ENCODE measurements around the gene PRDX2.

DNA sequence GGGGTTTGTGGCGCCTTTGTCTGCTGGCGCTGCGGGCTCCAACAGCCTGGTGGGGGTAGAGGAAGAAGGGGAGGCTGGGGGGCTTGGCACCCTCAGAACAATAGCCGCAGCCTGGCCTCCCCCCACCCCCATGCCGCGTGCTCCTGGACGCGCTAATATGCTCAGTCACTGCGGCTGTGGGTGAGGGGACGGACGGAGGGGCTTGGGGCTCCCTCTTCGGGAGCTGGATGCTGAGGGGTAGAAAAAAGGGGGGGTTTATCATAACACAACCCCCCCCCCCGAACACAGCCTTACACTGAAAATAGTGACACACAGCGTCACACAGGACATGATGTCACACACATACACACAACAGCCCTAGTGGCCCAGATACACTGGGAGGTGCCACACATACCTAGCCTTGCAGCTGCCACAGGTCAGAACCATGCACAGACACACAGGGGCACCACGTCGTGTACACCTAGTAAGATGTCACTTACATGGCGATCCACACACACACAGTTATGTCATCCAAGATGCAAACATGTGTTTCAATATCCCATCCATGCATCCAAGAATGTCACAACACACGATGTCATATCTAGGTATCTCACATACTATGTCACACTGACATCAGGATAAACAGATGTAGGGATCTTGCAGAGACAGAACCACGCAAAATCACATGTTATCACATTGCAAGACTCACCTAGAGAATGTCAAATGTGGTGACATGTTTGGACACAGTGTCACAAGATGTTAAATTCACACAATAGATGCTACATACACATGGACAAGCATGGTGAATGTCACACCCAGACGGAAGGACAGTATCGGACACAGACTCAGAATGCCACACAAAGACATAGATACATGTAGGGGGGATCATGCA is 37.5 kb upstream of the PRDX2 start:
- no peak for TF ChIP-seq POLR2A (IDR thresholded peaks at IDR 0.05; ENCODE audit: low read length)
- TF ChIP-seq GATA1 (IDR thresholded peaks at IDR 0.05; ENCODE audit: low read depth, low read length), result no peak
